ENCODE data around the gene MAPK13. TPM values are rescaled to one million over a fixed set of nuclear protein-coding genes. Genes with fewer than 3 reads are reported as not detected.
"Not testable (repeated sequence)": the region's sequence is repeated elsewhere in the genome, so short reads cannot be mapped to it uniquely, and the experiment has no call there.

MAPK13 gene
- total RNA-seq, 1 donor = 1.1 TPM

- DNase-seq (ENCODE audit: low read depth in 2 of 3, low spot score in 2 of 3) = no peak
These were observed 16.6 kb upstream of the MAPK13 start for GRCh38 chr6:36113703-36114102.

- peak in 2 of 3 donors; percentile 55 to 80 for DNase-seq (ENCODE audit: low read depth in 2 of 3, low spot score in 2 of 3)
These were observed 15.4 kb upstream of the MAPK13 start for GRCh38 chr6:36114798-36115408.

GRCh38 chr6:36115412-36115811 is 14.9 kb upstream of the MAPK13 start:
- DNase-seq (ENCODE audit: low read depth in 2 of 3, low spot score in 2 of 3) = no peak

GRCh38 chr6:36116066-36116864 is 14.0 kb upstream of the MAPK13 start:
- no peak for DNase-seq (ENCODE audit: low read depth in 2 of 3, low spot score in 2 of 3)

GRCh38 chr6:36116943-36117342 is 13.4 kb upstream of the MAPK13 start:
- DNase-seq (ENCODE audit: low read depth in 2 of 3, low spot score in 2 of 3) = no peak

GRCh38 chr6:36117658-36118549 is 12.4 kb upstream of the MAPK13 start:
- no peak for DNase-seq (ENCODE audit: low read depth in 2 of 3, low spot score in 2 of 3)

- DNase-seq (ENCODE audit: low read depth in 2 of 3, low spot score in 2 of 3) = peak in 2 of 3 donors; percentile 74 to 76
These were observed 11.7 kb upstream of the MAPK13 start for GRCh38 chr6:36118550-36119107.

- DNase-seq (ENCODE audit: low read depth in 2 of 3, low spot score in 2 of 3) = no peak
These were observed 11.1 kb upstream of the MAPK13 start for GRCh38 chr6:36119209-36119608.

GRCh38 chr6:36120018-36120417 is 10.3 kb upstream of the MAPK13 start:
- no peak for DNase-seq (ENCODE audit: low read depth in 2 of 3, low spot score in 2 of 3)

- peak in 2 of 3 donors; percentile 59 to 77 for DNase-seq (ENCODE audit: low read depth in 2 of 3, low spot score in 2 of 3)
These were observed 9.8 kb upstream of the MAPK13 start for GRCh38 chr6:36120539-36120938.

- peak in 2 of 3 donors; percentile 71 to 74 for DNase-seq (ENCODE audit: low read depth in 2 of 3, low spot score in 2 of 3)
These were observed 9.1 kb upstream of the MAPK13 start for GRCh38 chr6:36120979-36121786.

GRCh38 chr6:36121787-36122494 is 8.4 kb upstream of the MAPK13 start:
- no peak for DNase-seq (ENCODE audit: low read depth in 2 of 3, low spot score in 2 of 3)

- no peak for DNase-seq (ENCODE audit: low read depth in 2 of 3, low spot score in 2 of 3)
These were observed 7.6 kb upstream of the MAPK13 start for GRCh38 chr6:36122495-36123269.

GRCh38 chr6:36123270-36124139 is 6.8 kb upstream of the MAPK13 start:
- DNase-seq (ENCODE audit: low read depth in 2 of 3, low spot score in 2 of 3) = peak; percentile 80 to 96 (median 88)

- not testable (repeated sequence) for DNase-seq (ENCODE audit: low read depth in 2 of 3, low spot score in 2 of 3)
These were observed 6.0 kb upstream of the MAPK13 start for GRCh38 chr6:36124346-36124745.

GRCh38 chr6:36124881-36125280 is 5.4 kb upstream of the MAPK13 start:
- no peak for DNase-seq (ENCODE audit: low read depth in 2 of 3, low spot score in 2 of 3)

GRCh38 chr6:36125575-36125974 is 4.7 kb upstream of the MAPK13 start:
- no peak for DNase-seq (ENCODE audit: low read depth in 2 of 3, low spot score in 2 of 3)

- DNase-seq (ENCODE audit: low read depth in 2 of 3, low spot score in 2 of 3) = no peak
These were observed 4.2 kb upstream of the MAPK13 start for GRCh38 chr6:36126121-36126520.
